HuH-7 (cell line): ENCODE results near the gene BTBD1.
"Not testable (repeated sequence)": the region's sequence is repeated elsewhere in the genome, so short reads cannot be mapped to it uniquely, and the experiment has no call there.

ENCODE experiments used
- DNase-seq: peaks from one replicate; pipeline ENCODE4 v3.0.0; 2011; ENCODE audit warnings: low spot score

BTBD1 gene

DNA sequence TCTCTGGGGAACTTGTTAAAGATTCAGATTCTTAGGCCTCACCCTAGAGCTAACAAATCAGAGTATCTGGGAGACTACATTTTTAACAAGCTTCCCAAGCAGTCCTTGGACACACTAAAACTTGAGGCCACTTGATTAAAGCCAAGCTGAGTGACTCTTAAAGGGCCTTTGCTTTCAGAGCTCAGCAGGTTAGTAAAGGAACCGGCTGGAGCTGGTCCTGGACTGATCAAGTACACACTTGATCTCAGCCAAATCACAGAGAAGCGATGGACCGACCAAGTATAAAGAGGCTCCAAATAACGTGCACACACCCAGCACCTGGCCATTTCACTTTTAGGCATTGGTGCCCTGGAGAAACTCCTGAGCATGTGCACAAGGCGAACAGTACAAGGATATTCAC lies 27.5 kb upstream of the BTBD1 start:
- no peak for DNase-seq

DNA sequence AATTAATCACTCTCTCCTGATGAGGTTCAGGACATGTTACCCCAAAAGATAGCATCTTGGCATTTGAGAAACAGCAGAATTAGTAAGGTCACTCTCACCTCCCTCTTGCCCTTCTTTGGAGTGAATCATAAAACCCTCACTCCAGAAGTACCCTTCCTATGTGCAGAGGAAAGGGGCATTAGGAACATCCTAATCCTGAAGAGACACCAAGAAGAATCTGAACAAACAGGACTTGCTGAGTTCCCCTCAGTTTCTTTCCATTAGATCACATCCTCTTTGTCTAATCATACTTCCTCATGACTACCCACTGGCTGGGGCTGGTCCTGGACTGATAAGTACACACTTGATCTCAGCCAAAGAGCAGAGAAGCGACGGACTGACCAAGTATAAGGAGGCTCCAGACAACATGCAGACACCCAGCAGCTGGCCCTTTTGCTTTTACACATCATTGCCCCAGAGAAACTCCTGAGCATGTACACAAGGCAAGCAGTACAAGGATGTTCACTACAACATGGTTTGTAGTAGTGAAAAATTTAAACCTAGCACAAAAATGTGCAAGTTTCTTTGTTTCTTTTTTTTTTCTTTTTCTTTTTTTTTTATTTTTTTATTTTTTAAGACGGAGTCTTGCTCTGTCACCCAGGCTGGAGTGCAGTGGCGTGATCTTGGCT lies 25.4 kb upstream of the BTBD1 start:
- no peak for DNase-seq

DNA sequence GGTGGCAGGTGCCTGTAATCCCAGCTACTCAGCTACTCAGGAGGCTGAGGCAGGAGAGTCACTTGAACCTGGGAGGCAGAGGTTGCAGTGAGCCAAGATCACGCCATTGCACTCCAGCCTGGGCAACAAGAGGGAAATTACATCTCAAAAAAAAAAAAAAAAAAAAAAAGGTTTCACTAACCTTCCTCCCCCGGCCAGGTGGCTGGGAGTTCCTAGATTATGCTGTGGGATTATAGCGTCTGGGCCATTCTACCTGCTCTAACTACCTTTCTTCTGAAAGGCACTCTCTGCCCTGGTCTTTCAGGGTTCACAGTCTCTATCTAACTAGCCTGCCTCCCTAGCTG lies 24.9 kb upstream of the BTBD1 start:
- not testable (repeated sequence) for DNase-seq

DNA sequence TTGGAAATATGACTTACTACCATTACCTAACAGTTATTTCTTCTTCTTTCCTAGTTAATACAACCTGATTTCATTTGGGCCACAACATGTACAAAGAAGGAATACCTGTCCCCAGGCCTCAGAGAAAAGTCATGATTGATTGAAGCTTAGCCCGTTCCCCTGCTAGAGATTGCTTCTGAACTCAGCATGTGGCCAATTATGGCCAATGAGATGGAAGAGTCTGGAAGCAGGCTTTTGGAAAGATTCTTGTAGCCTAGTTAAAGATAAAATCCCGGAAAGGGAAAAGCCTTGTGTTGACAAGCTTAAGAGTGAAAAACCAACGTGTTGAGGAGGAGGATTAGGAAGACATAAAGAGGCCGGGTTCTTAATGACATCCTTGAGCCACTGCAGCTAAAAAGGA lies 23.4 kb upstream of the BTBD1 start:
- no peak for DNase-seq

DNA sequence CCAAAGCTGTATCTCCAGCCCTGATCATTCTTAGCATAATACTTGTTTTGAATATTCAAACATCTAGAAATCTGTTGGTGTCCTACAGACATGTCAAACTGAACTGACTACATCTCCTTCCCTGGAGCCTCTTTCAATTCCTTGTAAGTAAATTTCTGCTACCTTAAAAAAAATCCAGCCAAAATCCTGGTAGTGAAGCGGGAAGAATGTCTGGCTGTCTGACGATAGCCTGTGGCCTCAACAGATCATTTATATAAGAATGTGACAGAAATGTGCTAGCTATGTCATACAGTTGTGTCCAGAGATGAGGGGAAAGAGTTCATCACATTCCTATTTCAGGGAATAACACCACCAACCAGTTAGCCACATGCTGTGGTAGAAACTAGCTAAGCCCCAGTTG lies 21.8 kb upstream of the BTBD1 start:
- no peak for DNase-seq

DNA sequence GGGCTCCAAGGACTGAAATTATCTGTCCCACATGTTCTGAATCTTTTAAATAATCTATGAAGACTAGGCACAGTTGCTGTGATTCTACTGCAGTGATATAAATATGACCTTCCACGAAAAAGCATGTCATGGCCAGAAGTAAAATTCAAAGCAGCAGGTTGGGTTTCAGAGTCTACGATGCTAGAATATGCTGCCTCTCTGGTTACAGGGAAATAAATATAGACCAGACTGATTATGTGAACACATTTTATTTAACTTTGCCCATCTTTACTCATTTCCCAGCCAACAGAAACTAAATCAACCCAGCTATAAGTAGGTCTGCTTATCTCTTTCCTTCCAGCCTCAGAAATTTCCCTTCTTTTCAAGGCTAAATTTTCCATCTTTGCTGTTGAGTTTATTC lies 20.5 kb upstream of the BTBD1 start:
- DNase-seq = no peak

DNA sequence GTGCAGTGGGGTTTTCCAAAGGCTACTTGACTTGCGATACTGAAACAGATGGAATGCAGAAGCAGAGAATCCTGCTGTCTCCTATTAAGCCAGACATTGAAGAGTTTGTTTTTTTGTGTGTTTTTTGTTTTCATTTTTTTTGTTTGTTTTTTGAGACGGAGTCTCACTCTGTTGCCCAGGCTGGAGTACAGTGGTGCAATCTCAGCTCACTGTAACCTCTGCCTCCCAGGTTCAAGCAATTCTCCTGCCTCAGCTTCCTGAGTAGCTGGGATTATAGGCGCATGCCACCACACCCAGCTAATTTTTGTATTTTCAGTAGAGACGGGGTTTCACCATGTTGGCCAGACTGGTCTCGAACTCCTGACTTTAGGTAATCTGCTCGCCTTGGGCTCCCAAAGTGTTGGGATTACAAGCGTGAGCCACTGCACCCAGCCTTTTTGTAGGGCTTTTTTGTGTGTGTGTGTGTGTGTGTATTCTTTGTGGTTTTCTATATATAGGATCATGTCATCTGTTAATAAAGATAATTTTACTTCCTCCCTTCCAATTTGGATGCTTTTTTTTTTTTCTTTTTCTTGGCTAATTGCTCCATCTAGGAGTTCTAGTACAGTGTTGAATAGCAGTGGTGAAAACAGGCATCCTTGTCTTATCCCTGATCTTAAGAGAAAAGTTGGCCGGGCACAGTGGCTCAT lies 19.0 kb upstream of the BTBD1 start:
- DNase-seq = not testable (repeated sequence)

DNA sequence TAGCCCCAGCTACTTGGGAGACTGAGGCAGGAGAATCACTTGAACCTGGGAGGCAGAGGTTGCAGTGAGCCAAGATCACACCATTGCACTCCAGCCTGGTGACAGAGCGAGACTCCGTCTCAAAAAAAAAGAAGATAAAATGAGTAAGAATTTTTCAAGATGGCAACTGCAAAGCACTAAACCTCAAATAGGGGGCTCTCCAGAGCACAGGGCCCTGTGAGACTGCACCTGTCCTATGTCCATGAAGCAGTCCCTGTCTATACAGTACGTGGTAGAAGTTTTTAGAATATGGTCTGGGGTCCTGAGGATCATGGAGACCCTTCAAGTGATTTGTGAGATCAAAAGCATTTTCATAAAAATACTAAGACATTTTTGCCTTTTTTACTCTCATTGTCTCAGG lies 18.4 kb upstream of the BTBD1 start:
- DNase-seq = not testable (repeated sequence)

DNA sequence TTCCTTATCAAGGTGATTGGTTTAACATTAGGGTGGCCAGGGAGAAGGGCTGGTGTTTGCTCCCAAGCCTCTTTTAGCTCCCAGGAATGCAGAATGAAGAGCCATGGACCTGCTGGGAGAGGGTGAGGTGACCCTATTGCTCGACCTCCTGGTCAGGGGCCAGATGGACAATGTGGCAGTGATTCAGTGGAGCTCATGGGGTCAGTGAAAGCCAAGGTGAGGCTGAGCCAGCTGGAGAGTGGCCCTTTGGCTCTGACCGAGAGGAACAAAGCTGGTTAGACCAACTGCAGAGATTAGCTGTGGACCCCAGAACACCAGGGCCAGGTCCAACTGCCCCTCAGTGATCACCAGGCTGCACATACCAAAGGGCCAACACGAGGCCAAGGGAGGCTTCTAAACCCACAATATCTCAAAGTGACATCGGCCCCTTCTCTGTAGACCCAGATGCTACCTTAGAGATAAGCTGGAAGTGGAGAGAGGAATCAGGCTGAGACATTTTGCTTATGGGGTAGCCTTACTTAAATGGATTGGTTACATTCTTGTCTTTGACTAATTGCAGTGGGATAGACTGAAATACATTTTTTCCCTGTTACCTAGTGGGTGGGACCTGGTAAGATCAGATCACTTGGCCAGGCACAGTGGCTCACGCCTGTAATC lies 15.8 kb upstream of the BTBD1 start:
- DNase-seq = no peak

DNA sequence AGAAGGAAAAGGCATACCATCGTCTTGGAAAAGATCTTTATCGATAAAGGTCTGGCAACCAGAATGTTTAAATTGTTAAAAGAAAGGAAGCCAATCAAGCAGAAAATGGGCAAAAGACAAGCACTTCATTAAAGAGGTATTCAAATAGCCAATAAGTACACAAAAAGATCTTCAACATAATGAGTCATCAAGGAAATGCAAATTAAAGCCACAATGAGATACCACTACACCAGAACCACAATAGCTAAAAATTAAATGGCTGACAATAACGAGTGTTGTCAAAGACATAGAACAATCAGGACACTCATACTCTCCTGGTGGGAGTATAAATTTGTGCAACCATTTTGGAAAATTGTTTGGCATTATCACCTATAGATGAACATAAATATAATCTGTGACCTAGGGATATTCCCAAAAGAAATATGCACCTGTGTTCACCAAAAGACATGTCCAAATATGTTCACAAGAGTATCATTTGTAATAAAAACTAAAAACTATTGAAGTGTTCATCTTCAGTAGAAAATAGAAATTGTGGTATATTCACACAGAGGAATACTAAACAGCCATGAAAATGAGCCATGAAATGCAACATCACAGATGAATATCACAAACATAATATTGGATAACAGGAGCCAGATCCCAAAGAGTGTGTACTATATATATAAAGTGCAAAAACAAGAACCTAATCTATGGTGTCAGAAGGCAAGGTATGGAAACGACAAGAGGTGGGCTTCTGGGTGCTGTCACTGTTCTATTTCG lies 14.4 kb upstream of the BTBD1 start:
- DNase-seq = no peak

DNA sequence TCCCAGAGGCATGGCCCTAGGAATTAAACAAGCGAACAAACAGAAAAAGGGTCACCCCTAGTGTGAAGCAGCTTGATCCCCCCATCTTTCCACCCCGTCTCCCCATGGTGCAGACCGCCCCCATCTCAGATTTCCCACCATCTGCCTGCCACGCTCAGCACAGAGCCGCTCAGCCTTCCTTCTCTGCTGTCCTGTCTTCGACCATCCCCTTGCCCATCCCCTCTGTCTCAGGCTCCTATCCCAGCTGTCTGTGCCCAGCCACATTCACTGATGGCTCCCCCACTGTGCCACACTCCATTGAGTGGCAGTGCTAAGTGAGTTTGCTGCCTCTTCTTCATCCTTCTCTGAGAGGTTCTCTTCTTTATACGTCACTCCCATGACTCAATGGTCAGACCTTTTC lies 11.7 kb upstream of the BTBD1 start:
- no peak for DNase-seq

DNA sequence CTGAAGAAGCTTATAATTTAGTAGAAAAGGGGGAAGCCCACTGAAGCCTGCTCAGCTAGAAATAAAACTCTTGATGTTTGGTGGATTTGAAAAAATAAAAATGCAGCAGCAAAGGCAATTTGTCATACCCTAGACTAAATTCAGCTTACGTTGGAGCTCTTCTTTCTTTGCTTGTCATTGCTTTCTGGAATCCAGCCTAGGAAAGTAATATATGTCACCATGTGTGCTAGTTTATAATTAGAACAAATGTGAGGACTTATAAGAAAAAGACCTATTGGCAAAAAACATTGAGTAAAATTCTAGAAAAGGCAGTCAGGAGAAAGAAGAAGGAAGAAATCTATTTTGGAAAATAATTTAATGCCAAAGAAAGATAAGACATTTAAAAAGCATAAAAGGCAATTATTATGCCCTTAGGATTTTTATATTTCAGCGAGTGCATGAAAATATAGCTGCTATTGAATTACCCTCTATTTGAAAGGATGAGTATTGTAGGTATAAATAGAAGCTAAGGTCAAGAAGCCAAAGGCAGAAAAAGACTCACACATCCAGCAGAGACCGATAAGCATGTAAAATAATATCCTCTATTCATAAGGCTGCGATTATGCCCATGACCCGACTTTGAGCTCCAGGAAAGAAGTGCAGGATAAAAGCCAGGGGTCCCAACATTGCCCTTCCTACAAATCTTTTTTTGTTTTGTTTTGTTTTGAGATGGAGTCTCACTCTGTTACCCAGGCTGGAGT lies 10.6 kb upstream of the BTBD1 start:
- no peak for DNase-seq

DNA sequence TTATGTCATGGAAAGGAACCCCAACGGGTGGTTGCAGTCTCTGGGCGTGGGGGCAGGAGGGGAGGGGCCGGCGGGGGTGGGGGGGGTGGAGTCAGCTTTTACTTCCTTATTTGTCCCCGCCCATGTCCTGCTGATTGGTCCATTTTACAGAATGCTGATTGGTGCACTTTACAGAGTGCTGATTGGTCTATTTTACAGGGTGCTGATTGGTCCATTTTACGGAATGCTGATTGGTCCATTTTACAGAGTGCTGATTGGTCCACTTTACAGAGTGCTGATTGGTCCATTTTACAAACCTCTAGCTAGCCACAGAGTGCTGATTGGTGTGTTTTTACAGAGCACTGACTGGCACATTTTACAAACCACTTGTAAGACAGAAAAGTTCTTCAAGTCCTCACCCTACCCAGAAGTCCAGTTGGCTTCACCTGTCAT lies 2.2 kb upstream of the BTBD1 start:
- DNase-seq = not testable (repeated sequence)

DNA sequence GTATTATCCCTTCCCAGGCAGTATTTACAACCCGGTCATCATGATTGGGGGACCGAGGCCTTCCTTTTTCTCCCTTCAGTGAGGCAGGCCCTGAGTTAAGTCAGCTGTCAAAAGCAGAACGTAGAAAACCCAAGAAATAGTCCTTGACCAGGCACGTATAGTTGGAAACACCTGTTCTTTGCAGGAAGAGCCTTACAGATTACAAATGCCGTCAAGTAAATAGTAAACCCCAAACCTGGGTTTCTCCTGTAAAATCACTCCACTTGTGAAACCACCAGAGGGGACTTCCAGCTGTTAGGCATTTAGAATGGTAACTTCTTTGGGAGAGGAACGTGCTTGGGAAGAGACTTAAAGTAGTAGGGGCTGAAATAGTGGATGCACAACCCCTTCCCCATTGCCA lies 1.0 kb upstream of the BTBD1 start:
- DNase-seq = no peak

DNA sequence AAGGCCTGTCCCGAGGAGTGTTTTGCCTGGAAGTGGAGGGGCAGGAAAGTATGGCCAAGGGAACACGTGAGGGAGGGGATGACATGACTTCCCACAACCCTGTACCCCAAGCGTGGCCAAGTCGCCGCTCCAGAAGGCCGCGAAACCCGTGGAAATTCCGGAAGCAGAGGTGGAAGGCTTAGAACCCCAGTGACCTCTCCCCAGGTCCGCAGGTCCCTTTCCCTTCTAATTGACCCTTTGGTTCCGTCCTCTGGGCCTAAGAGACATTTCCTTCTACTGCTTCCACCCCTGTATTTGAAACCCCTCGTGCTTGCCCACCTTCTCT lies 548 bp upstream of the BTBD1 start:
- no peak for DNase-seq

DNA sequence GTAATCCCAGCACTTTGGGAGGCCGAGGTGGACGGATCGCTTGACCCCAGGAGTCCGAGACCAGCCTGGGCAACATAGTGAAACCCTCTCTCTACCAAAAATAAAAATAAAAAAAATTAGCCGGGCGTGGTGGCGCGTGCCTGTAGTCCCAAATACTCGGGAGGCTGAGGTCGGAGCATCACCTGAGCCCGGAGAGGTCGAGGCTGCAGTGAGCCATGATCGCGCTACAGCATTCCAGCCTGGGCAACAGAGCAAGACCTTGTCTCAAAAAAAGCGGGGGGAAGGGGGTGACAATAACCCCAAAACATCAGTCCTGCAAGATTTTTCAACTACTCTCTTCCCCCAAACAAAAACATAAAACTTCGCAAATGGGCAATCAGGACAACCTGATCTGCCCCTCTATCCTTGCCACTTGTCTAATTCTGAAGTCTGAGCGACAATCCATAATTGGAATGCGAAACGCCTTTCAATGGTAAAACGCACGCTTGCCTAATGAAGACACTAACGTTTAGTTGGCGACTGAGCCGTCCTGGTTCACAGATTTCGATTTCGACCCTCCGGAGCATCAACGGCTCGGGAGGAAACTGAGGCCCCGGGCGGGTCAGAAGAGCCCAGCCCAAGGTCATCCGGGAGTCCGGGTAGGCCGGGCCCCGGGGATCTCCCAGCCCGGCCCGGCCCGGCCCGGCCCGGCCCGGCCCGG lies 868 bp downstream of the BTBD1 start:
- no peak for DNase-seq

DNA sequence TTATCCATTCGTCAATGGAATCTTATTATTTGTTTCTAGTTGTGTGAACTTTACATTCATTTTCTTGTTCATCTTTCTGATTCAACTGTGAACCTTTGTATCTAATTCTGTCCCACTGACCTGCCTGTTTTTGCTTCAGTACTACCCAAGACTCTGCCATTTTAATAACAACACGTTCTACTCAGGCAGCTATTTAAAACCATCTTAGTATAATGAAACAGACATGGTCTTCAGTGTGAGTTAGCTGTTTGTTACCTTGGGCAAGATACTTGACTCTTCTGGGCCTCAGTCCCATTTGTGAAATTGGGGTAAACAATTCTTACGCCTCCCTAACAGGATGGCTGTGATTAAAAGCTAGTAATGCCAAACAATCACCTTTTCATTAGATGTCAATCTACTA lies 1.6 kb downstream of the BTBD1 start:
- no peak for DNase-seq

DNA sequence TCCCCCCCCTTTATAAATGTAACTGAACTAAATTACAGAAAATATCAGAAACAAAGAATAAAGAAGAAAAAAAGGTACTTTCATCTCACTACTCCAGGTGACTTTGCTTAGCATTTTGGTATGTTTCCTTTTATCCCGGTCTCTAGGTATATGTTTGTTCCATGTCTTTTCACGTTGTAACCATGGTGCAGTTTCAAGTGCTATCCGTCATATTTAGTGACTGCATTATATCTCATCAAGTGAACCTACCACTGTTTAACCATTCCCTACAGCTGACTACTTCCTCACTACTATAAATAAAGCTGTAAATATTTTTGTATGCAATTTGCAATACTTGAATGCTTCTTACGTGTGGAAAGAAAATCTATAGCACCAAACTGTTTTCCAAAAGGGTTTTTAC lies 2.2 kb downstream of the BTBD1 start:
- DNase-seq = no peak

DNA sequence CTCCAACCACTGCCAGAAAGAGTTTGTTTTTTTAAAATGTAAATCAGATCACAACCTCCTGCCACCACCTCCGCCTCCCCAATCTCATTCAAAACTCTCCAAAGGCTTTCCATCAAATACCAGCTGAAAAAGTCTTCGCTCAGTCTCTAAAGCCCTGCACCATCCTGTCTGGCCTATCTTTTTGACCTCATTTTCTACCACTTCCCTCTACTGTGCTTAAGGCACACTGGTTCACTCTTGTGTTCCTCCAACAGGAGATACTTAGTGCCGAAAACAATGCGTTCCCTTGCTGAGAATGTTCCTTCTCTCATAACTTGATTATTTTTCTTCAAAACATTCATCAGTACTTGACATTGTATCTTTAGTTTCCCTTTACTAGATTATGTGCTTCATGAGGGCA lies 3.5 kb downstream of the BTBD1 start:
- no peak for DNase-seq

DNA sequence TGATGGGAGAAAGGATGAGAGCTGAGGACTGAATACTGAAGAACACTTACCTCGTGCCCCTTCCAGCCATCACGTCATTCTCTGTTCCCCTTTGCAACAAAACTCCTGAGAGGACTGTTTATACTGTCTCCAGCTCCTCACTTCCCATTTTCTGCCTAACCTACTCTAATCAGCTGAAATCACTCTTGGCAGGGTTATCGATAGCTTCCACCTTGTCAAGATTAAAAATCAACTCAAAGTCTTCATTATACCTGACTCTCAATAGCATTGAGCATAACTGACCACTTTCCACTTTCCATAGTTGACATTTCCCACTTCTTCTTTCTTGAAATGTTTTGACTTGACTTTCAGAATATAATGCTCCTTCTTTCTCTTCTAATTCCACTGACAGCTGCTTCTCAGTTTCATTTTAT lies 4.3 kb downstream of the BTBD1 start:
- no peak for DNase-seq

DNA sequence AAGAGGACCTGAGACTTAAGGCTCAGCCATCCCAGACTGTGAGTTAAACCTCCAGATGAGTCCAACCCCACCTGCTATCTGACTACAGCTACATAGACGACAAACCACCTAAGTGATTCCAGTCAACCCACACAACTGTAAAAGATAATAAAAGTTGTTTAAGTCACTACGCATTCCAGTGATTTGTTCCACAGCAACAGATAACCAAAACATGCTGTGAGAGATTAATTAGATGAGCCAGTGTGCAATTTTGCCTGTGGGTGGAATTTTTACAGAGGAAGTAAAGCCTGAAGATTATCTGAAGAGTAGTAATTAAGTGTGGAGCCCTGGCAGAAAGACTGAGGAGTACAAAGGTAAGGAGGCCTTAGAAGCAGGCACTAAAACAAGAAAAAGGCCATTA lies 5.4 kb downstream of the BTBD1 start:
- no peak for DNase-seq
